NCI-H2196 treated with DMSO at 0.1 percent for 48 hours (cell line): ENCODE data around the gene PDE8A.
"Not testable (repeated sequence)": the region's sequence is repeated elsewhere in the genome, so short reads cannot be mapped to it uniquely, and the experiment has no call there.

Experiments
- DNase-seq: peaks from one replicate; lab custom pipeline; 2025; ENCODE audit not compliant: unreplicated experiment; lab: John Stamatoyannopoulos, UW

PDE8A gene

GRCh38 chr15:84988909-84989644 lies 7.4 kb downstream of the PDE8A start:
- DNase-seq: no peak

GRCh38 chr15:84990507-84990906 lies 8.9 kb downstream of the PDE8A start:
- DNase-seq: no peak

- no peak for DNase-seq
These were observed 9.5 kb downstream of the PDE8A start for GRCh38 chr15:84991014-84991712.

- no peak for DNase-seq
These were observed 10.7 kb downstream of the PDE8A start for GRCh38 chr15:84992157-84992944.

GRCh38 chr15:84996055-84996454 lies 14.4 kb downstream of the PDE8A start:
- no peak for DNase-seq

GRCh38 chr15:84996714-84997113 lies 15.1 kb downstream of the PDE8A start:
- DNase-seq: not testable (repeated sequence)

GRCh38 chr15:84997214-84997613 lies 15.6 kb downstream of the PDE8A start:
- not testable (repeated sequence) for DNase-seq

- no peak for DNase-seq
These were observed 18.7 kb downstream of the PDE8A start for GRCh38 chr15:85000189-85000864.

- DNase-seq: no peak
These were observed 19.3 kb downstream of the PDE8A start for GRCh38 chr15:85000937-85001336.

- DNase-seq: no peak
These were observed 20.9 kb downstream of the PDE8A start for GRCh38 chr15:85002517-85002916.

GRCh38 chr15:85003593-85004312 lies 22.1 kb downstream of the PDE8A start:
- DNase-seq: no peak

- DNase-seq: no peak
These were observed 22.9 kb downstream of the PDE8A start for GRCh38 chr15:85004550-85004949.

- no peak for DNase-seq
These were observed 23.7 kb downstream of the PDE8A start for GRCh38 chr15:85005319-85005718.

GRCh38 chr15:85005746-85006145 lies 24.1 kb downstream of the PDE8A start:
- no peak for DNase-seq

GRCh38 chr15:85006201-85006600 lies 24.5 kb downstream of the PDE8A start:
- no peak for DNase-seq

GRCh38 chr15:85006655-85007054 lies 25.0 kb downstream of the PDE8A start:
- DNase-seq: no peak

GRCh38 chr15:85007137-85007536 lies 25.5 kb downstream of the PDE8A start:
- DNase-seq: no peak

GRCh38 chr15:85007741-85008397 lies 26.2 kb downstream of the PDE8A start:
- no peak for DNase-seq

- DNase-seq: no peak
These were observed 27.0 kb downstream of the PDE8A start for GRCh38 chr15:85008474-85009260.
